A549 treated with GW870086 at 1 μM for 4 hours (cell line): ENCODE measurements around the gene SPHK2. TPM values are rescaled to one million over a fixed set of nuclear protein-coding genes. Genes with fewer than 3 reads are reported as not detected.

Source experiments
- total RNA-seq: library from RNA; stranded (reverse); fragments of 200-300 nt; extraction: Qiagen RNA extraction; gene quantifications from 5 replicates; pipeline ENCODE4 v1.2.3, GENCODE V29; 2022; ENCODE audit warnings: low read depth

Gene SPHK2, protein sequence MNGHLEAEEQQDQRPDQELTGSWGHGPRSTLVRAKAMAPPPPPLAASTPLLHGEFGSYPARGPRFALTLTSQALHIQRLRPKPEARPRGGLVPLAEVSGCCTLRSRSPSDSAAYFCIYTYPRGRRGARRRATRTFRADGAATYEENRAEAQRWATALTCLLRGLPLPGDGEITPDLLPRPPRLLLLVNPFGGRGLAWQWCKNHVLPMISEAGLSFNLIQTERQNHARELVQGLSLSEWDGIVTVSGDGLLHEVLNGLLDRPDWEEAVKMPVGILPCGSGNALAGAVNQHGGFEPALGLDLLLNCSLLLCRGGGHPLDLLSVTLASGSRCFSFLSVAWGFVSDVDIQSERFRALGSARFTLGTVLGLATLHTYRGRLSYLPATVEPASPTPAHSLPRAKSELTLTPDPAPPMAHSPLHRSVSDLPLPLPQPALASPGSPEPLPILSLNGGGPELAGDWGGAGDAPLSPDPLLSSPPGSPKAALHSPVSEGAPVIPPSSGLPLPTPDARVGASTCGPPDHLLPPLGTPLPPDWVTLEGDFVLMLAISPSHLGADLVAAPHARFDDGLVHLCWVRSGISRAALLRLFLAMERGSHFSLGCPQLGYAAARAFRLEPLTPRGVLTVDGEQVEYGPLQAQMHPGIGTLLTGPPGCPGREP
- 12.0 to 16.9 TPM (median 13.6 TPM) in 5 replicates for total RNA-seq

DNA sequence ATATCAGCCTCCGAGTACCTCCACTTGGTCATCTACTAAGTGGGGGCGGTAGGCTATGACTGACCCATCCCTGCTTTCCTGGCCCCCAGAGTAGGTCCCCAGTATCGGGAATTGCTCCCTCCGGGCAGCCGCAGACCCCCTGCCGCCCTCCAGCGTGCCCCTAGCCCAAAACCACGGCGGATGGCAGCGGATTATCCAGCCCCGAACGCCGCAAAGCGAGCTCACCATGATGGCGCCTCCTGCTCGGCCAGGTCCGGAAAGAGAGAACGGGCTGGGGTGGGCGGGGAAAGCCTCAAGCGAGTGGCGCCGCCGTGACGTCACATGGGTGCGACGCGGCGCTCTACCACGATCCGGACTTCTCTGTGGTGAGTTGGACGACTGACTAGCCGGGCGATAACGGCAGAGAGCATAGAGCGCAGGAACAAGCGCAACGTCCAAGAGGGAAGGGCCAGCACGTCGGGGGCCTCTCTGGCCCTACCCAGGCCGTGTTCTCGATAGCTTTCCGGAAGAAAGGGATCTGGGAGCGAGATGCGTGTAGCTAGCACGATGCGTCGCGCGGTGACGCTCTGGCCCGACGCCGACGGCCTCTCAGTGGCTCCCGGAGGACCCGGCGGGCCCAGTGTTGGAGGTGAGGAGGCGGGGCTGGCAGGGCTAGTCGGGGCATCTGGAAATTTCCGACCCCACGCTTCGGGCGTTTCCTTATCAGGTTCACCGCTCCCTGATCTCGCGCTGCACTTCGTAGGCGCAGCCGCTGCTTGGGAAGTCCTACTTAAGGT is at the start of gene SPHK2, which contains the start of gene RPL18:
Gene SPHK2, plus strand, starts transcription at position 591 of the 776 bp plus-strand sequence. CDS start 1,009 bp downstream, outside the sequence.
Gene RPL18, minus strand, starts transcription at position 263 of the 776 bp plus-strand sequence. Its CDS starts 35 bp downstream, at position 228.

DNA sequence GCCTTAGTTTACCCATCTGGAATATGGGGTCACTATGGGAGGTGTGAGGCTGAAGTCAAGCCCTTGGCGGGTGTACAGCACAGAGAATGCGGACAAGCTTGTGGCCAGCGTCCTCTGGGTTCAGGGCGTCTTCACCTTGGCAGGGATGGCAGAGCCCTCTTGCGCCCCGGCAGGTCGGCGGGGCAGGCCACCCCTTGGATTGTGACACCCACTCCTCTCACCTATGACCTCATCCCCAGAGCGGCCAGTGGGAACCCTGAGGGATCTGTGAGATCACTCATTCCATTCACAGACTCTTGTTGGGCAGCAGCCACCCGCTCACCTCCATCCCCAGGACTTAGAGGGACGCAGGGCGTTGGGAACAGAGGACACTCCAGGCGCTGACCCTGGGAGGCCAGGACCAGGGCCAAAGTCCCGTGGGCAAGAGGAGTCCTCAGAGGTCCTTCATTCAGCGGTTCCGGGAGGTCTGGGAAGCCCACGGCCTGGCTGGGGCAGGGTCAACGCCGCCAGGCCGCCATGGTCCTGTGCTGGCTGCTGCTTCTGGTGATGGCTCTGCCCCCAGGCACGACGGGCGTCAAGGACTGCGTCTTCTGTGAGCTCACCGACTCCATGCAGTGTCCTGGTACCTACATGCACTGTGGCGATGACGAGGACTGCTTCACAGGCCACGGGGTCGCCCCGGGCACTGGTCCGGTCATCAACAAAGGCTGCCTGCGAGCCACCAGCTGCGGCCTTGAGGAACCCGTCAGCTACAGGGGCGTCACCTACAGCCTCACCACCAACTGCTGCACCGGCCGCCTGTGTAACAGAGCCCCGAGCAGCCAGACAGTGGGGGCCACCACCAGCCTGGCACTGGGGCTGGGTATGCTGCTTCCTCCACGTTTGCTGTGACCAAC is 12.6 kb upstream of the SPHK2 start, which contains the start of gene SPACA4:
Gene SPACA4, plus strand, starts transcription at position 280 of the 896 bp plus-strand sequence. Its CDS starts 237 bp downstream, at position 517.

DNA sequence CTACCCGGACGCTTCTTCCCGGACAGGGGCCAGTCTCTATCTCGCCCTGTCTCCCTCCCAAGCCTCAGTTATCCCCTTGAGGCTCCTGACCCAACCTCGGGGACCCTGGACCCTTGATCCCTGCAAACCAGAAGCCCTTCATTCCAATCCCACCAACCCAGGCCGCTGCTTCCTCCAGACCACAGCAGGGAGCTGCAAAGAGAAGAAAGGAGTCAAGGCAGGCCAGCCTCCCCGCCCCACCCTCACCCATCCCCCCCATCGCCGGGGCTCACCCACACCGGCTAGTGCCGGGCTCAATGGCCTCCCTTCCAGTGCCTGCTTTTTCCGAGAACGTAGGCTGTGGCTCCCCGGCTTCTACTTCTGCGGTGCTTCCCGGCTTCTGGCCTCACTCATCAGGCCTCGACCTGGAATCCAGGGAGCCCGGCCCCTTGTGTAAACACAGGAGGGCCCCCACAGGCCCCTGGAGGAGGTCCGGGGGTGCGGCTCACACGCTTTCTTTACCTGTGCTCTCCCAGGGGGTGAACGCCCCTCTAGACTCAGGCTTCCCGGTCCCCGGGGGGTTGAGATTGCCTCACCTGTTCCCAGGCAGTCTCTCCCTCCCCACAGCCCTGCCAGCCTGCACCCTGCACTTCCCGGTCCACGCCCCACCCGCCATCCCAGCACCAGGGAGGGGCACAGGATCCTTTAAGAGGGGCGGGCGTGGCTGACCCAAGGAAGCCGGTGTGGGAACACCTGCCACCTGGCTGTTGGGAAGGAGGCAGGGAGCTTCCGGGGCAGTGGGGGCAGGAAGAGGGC is 4.7 kb upstream of the SPHK2 start, which contains the start of gene FAM83E:
Gene FAM83E, minus strand, starts transcription at position 641 of the 795 bp plus-strand sequence. CDS start 1,704 bp downstream, outside the sequence.

DNA sequence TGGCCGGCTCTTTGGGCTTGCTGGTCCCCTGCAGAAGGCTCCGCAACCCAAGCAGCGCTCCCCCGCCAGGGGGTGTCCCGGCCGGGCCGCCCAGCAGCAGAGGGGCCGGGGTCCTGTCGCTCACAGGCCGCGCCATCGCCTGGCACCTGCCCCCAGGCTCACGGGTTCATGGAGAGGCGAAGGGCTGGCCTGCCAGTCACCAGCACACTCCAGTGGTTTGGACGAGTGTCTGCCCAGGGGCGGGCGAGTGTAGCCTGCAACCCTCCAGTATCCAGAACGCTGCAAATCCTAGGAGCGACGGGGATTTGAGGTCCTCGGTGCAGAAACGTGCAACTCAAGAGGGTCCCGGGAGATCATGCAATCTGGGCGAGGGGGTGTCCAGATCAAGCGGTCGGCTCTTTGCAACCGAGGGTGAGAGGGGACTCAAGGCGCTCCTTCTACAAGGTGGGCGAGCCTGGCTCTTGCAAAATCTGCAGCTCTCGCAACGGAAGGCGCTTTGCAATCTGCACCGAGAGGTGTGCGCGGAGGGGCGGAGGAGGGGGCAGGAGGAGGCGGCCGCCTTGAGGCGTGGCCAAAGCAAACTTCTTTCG is 17.6 kb downstream of the SPHK2 start, which contains the start of gene DBP:
Gene DBP, minus strand, starts transcription at position 521 of the 590 bp plus-strand sequence. Its CDS starts 385 bp downstream, at position 136.

DNA sequence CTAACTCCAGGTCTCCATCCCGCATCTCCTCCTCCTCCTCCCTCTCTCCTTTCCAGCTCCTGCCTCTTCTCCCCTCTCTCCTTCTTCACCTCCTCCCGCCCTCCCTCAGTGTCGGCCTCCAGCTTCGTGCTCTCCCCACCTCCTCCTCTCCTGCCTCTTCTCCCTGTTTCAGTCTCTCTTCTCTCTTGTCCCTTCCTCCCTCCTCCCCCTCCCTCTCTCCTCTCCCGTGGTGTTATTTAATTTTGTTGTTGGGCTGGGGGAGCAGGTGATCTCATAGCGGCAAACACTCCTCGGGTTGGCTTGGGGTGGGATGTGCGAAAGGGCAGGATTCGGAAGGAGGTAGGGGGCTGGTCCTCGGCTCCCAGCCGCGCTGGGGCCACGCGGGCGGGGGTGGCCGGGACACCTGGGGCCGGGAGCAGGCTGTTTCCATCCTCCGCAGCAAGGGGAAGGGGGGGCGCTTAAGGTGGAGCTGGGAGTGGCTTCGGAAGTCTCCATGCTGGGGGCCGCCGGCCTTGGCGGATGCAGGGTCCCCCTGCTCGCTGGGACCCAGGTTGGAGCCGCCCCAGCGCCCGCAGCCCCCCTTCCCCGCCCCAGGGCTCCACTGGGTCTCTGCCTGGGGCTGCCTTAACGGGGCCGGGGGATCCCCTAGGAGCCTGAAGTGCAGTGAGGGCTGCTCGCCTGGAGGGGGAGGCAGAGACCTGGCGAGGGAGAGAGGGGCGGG is 26.9 kb downstream of the SPHK2 start, which contains the start of gene CA11:
Gene CA11, minus strand, starts transcription at position 187 of the 721 bp plus-strand sequence. CDS start 555 bp downstream, outside the sequence.

DNA sequence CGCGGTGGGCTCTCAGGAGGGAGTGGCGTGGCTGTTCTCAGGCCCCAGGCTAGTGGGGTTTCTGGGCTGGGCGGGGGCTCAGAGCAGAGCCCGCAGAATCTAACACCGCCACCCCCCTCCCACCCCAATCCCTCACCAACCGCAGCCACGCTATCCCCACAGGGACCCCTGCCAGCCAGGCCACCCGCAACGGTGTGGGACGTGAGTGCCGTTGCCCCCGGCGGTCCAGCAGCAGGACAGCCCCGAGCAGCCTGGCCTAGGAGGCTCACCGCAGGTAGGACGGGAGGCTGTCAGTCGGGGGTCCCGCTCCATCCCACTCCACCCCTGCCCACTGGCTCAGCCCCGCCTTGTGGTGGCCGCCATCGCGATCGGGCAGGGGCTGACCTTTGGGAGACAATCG is 53.7 kb downstream of the SPHK2 start, which contains the start of gene NTN5:
Gene NTN5, minus strand, starts transcription at position 24 of the 400 bp plus-strand sequence. CDS start 2,031 bp downstream, outside the sequence.

Other genes with a start within 250 kb of the SPHK2 start
- 349 to 445 TPM (median 427 TPM) in 5 replicates for gene KDELR1, start 228.0 kb upstream of the SPHK2 start, total RNA-seq
- gene GRIN2D, start 225.8 kb upstream of the SPHK2 start, total RNA-seq = 6.9 to 10.3 TPM (median 9.5 TPM) in 5 replicates
- gene GRWD1, start 173.5 kb upstream of the SPHK2 start, total RNA-seq = 94.7 to 125 TPM (median 108 TPM) in 5 replicates
- gene KCNJ14, start 163.9 kb upstream of the SPHK2 start, total RNA-seq = 0.97 to 2.1 TPM (median 1.3 TPM) in 5 replicates
- gene CYTH2, start 150.1 kb upstream of the SPHK2 start, total RNA-seq = 51.9 to 62.0 TPM (median 60.1 TPM) in 5 replicates
- gene LMTK3, start 107.7 kb upstream of the SPHK2 start, total RNA-seq = 3.0 to 6.3 TPM (median 5.3 TPM) in 5 replicates
- gene SULT2B1, start 67.3 kb upstream of the SPHK2 start, total RNA-seq = 12.4 to 18.3 TPM (median 16.6 TPM) in 5 replicates
- 0.31 TPM in 1 of 5 replicates, not detected in the others for gene SPACA4, start 12.8 kb upstream of the SPHK2 start, total RNA-seq
- 0.08 to 0.63 TPM (median 0.18 TPM) in 5 replicates for gene FAM83E, start 4.4 kb upstream of the SPHK2 start, total RNA-seq
- gene RPL18, start 328 bp upstream of the SPHK2 start, total RNA-seq = 3,056 to 3,829 TPM (median 3,206 TPM) in 5 replicates
- gene DBP, start 17.9 kb downstream of the SPHK2 start, total RNA-seq = 1.1 to 2.5 TPM (median 2.0 TPM) in 5 replicates
- gene CA11, start 26.7 kb downstream of the SPHK2 start, total RNA-seq = 8.9 to 12.7 TPM (median 11.1 TPM) in 5 replicates
- gene NTN5, start 53.5 kb downstream of the SPHK2 start, total RNA-seq = 0.08 to 0.29 TPM (median 0.17 TPM) in 5 replicates
- gene FUT2, start 76.5 kb downstream of the SPHK2 start, total RNA-seq = not detected in 5 replicates
- gene MAMSTR, start 100.2 kb downstream of the SPHK2 start, total RNA-seq = 0.30 to 0.50 TPM (median 0.41 TPM) in 5 replicates
- gene RASIP1, start 121.1 kb downstream of the SPHK2 start, total RNA-seq = 0.51 to 0.67 TPM (median 0.56 TPM) in 5 replicates
- gene IZUMO1, start 127.4 kb downstream of the SPHK2 start, total RNA-seq = not detected in 5 replicates
- gene FUT1, start 133.1 kb downstream of the SPHK2 start, total RNA-seq = 0.03 to 0.10 TPM (median 0.08 TPM) in 5 replicates
- not detected in 5 replicates for gene FGF21, start 136.0 kb downstream of the SPHK2 start, total RNA-seq
- 50.8 to 62.8 TPM (median 58.1 TPM) in 5 replicates for gene BCAT2, start 191.5 kb downstream of the SPHK2 start, total RNA-seq
- 12.3 to 16.2 TPM (median 13.0 TPM) in 5 replicates for gene HSD17B14, start 217.0 kb downstream of the SPHK2 start, total RNA-seq
- gene PLEKHA4, start 249.1 kb downstream of the SPHK2 start, total RNA-seq = 1.1 to 2.2 TPM (median 1.5 TPM) in 5 replicates